Suprapubic skin (tissue), 4 donors: ENCODE results near the gene TLCD3B.

Source experiments
- EP300 ChIP-seq: sonication (generic); formaldehyde crosslinking; IDR thresholded peaks from one replicate; pipeline ENCODE4 v1.6.1; 2017; ENCODE audit warnings: antibody characterized with exemption
- POLR2A ChIP-seq, 2 donors: fragments of 450-650 bp; IDR thresholded peaks; one replicate each; pipeline ENCODE4 v1.6.1; 2017; ENCODE audit warnings: antibody characterized with exemption in 2 of 2, mild to moderate bottlenecking in 2 of 2, moderate library complexity in 2 of 2
- POLR2AphosphoS5 ChIP-seq, 3 donors: sonication (generic); formaldehyde crosslinking; IDR thresholded peaks; one replicate each; pipeline ENCODE4 v1.6.1; 2017; ENCODE audit warnings: antibody characterized with exemption in 3 of 3
- TF ChIP-seq, protein P1 (sequence below), 2 donors: fragments of 200-600 bp in 1 of 2; fragments of 450-650 bp in 1 of 2; sonication (generic) in 1 of 2; IDR thresholded peaks; one replicate each; pipeline ENCODE4 v1.5.1; 2016 to 2019; ENCODE audit warnings: antibody characterized with exemption in 2 of 2, mild to moderate bottlenecking in 1 of 2, moderate library complexity in 1 of 2

DNA sequence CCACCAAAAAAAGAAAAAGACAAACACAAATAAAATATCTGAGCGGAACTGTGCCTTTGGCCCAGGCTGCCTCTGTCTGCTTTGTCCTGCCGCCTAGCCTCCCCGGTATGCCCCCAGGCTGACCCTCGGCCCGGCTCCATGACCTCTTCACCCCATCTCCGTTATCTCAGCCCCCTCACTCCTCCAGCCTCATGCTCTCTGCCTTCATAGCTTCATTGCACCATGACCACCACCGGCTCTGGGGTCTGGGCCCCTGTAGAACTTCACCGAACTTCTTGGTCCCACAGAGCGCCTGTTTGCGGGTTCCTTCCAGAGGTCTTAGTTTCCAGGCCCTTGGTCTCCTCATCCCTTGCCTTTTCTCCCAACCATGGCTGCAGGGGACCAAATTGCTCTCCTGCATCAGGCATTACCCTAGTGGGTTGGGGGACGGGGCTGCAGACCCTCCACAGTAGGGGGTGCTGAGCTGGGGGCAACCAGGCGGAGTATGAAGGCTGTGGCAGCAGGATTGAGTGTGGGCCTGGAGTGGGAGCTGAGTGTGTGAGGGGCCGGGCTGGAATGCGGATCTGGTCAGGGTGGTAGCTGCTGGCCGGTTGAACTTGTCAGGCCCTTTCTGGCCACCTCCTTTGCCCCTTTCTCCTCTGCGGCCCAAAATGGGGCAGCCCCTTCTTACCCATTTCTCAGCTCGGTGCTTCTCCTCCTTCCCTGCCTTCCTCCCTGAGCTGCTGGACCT, 42.6 kb downstream of the TLCD3B start:
- TF ChIP-seq, protein P1, sequence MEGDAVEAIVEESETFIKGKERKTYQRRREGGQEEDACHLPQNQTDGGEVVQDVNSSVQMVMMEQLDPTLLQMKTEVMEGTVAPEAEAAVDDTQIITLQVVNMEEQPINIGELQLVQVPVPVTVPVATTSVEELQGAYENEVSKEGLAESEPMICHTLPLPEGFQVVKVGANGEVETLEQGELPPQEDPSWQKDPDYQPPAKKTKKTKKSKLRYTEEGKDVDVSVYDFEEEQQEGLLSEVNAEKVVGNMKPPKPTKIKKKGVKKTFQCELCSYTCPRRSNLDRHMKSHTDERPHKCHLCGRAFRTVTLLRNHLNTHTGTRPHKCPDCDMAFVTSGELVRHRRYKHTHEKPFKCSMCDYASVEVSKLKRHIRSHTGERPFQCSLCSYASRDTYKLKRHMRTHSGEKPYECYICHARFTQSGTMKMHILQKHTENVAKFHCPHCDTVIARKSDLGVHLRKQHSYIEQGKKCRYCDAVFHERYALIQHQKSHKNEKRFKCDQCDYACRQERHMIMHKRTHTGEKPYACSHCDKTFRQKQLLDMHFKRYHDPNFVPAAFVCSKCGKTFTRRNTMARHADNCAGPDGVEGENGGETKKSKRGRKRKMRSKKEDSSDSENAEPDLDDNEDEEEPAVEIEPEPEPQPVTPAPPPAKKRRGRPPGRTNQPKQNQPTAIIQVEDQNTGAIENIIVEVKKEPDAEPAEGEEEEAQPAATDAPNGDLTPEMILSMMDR (IDR thresholded peaks at IDR 0.05) = no peak
- TF ChIP-seq EP300 (no peak), POLR2A (IDR thresholded peaks at IDR 0.05) (no peak), POLR2AphosphoS5 (IDR thresholded peaks at IDR 0.05) (no peak)
